LNCAP (cell line): ENCODE data around the gene BAHCC1.

ENCODE experiments used
- TF ChIP-seq, protein P1 (sequence below): fragments of 450-650 bp; IDR thresholded peaks from 2 replicates; pipeline ENCODE4 v1.5.1; 2017; ENCODE audit warnings: mild to moderate bottlenecking

BAHCC1 gene

DNA sequence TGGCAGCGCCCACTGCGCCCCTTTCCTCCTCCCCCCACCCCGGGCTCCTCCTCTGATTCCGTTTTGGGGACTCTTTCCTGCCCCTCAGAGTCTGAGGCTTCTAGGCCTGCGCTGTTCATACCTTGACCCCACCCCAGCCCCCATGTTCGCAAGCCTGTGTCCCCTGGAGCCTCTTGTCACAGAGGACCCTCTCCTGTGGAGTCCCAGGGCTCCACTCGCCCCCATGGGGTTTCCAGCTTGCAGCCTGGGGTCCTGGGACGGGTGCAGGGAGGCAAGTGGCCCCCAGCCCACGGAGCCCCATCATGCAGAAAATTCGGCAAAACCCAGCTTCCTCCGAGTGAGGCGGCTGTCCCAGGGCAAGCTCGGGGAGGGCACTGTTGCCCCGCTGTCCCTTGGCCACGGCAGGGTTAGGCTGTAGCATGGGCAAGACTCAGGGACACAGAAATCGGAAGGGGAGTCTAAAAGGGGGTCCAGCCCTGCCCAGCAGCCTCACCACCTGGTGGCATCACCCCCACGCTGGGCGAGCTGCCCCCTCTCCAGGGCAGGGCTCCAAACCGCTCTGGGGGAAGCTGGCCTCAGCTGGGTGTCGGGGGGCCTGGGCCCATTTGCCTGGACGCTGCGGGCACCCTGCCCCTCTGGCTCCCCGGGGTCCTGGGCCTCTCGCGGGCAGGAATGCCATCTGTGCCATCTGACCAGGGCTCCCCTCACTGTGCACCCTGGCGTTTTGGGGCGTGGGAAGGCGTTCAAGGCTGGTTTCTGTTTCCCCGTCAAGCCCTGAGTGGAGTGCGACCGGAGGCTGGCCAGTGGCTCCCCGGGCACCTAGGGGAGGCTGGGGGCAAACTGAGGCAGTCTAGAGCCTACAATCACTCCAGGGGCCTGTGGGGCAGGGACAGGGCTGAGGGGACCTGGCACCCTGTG, 11.5 kb upstream of the BAHCC1 start:
- TF ChIP-seq, protein P1, sequence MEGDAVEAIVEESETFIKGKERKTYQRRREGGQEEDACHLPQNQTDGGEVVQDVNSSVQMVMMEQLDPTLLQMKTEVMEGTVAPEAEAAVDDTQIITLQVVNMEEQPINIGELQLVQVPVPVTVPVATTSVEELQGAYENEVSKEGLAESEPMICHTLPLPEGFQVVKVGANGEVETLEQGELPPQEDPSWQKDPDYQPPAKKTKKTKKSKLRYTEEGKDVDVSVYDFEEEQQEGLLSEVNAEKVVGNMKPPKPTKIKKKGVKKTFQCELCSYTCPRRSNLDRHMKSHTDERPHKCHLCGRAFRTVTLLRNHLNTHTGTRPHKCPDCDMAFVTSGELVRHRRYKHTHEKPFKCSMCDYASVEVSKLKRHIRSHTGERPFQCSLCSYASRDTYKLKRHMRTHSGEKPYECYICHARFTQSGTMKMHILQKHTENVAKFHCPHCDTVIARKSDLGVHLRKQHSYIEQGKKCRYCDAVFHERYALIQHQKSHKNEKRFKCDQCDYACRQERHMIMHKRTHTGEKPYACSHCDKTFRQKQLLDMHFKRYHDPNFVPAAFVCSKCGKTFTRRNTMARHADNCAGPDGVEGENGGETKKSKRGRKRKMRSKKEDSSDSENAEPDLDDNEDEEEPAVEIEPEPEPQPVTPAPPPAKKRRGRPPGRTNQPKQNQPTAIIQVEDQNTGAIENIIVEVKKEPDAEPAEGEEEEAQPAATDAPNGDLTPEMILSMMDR, result no peak

DNA sequence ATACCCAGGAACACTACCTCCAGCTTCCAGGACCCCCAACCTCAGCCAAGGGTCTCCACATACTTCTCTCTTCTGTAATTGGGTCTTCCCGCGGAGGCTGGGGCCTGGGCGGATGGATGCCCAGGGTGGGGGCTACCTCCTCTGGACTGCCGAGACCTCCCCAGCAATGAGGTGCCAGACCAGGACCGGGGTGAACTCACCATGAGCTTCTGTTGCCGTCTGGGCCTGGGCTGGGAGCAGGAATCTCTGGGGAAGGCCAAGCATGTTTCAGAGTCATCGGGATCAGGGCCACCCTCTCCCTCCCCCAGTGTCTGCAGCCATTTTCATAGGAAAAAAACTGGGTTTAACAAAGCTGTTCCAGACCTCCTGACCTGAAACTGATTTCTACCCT, 10.3 kb upstream of the BAHCC1 start:
- TF ChIP-seq, protein P1, result no peak

- TF ChIP-seq, protein P1, result no peak
Measured at GRCh38 chr17:81385320-81386111, 9.7 kb upstream of the BAHCC1 start.

GRCh38 chr17:81386141-81386645, 9.1 kb upstream of the BAHCC1 start:
- TF ChIP-seq, protein P1, result no peak

GRCh38 chr17:81386646-81387099, 8.6 kb upstream of the BAHCC1 start:
- TF ChIP-seq, protein P1, result no peak

- TF ChIP-seq, protein P1, result no peak
Measured at GRCh38 chr17:81387100-81388090, 7.9 kb upstream of the BAHCC1 start.
